Dendritic cell treated with granulocyte-macrophage colony-stimulating factor and Interleukin-4, amounts not matched to agents 40 ng/mL and 50 ng/mL, for 4 days (primary cell): ENCODE measurements around the gene ZNF662.
"Not testable (repeated sequence)": the region's sequence is repeated elsewhere in the genome, so short reads cannot be mapped to it uniquely, and the experiment has no call there.

Source experiments
- H3K27ac Mint-ChIP-seq: one replicate; pipeline ENCODE4 v1.8.0; 2022; ENCODE audit warnings: mild to moderate bottlenecking, mixed read lengths
- H3K27me3 Mint-ChIP-seq: one replicate; pipeline ENCODE4 v1.8.0; 2022; ENCODE audit warnings: mild to moderate bottlenecking, mixed read lengths
- H3K36me3 Mint-ChIP-seq: one replicate; pipeline ENCODE4 v1.8.0; 2022; ENCODE audit warnings: low read depth, mixed read lengths
- H3K4me1 Mint-ChIP-seq: one replicate; pipeline ENCODE4 v1.8.0; 2022; ENCODE audit warnings: low read depth, mixed read lengths
- H3K4me3 Mint-ChIP-seq: one replicate; pipeline ENCODE4 v1.8.0; 2022; ENCODE audit warnings: mild to moderate bottlenecking, moderate library complexity, mixed read lengths
- H3K9me3 Mint-ChIP-seq: one replicate; pipeline ENCODE4 v1.8.0; 2022; ENCODE audit warnings: mixed read lengths
- intact Hi-C: fragments of 100-400 bp; cut with micrococcal nuclease; formaldehyde crosslinking; loops from one replicate; pipeline ENCODE4 v1.15.0; 2022

ZNF662 gene

DNA sequence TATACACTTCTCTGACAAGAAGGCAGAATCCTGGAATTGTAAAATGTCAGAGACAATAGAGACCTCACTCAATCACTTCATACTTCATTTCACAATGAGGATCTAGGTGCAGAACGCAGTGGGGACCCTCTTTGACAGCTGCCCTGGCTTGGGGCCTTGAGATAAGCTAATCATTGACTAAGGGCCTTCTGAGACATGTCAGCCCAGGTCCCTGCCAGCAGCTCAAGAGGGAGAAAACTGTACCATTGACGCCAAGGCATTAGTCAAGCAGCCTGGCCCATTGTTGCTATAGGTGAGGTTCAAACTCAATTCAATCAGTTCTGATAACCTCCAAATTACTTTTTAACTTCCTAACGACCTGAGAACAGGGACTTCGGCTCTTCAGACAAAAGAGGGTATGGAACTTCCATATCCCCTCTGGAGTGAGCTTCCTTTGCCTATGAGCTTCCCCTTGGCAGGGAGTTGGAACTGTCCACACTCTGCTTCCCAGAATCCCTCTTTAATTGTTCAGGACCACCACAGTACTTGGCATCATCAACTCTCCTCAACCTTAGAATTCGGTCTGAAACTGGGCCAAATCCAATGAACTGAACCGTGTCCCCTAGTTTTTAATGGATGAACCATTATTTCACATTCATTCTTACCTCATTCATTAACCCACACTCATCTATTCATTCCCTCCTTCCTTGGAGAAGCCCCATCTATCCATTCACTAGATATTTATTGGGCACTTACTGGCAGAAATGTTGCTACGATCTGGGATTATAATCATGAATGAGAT, 28.8 kb upstream of the ZNF662 start:
- peaks cover 23% of the 10 kb centered on the region for H3K27me3 Mint-ChIP-seq
- intact Hi-C loops = no loop called here
- H3K36me3 Mint-ChIP-seq = no peaks in the 10 kb centered on the region
- no peak overlapping the region for H3K27ac Mint-ChIP-seq
- H3K4me3 Mint-ChIP-seq = no peak overlapping the region
- H3K4me1 Mint-ChIP-seq = peaks cover 12% of the 10 kb centered on the region
- H3K9me3 Mint-ChIP-seq = no peaks in the 10 kb centered on the region

DNA sequence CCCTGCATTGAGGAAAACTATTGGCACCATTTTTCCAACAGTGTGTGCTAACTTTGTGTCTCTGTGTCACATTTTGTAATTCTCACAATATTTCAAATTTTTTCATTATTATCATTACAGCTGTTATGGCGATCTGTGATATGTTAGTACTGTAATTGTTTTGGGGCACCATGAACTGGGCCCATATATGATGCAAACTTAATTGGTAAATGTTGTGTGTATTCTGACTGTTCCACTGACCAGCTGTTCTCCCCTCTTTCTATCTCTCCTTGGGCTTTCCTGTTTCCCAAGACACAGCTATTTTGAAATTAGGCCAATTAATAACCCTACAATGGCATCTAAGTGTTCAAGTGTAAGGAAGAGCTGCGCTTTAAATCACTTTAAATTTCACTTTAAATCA, 28.1 kb upstream of the ZNF662 start:
- Mint-ChIP-seq H3K4me1 (peaks cover 12% of the 10 kb centered on the region), H3K9me3 (no peaks in the 10 kb centered on the region), H3K4me3 (no peak overlapping the region), H3K27me3 (peaks cover 23% of the 10 kb centered on the region), H3K36me3 (no peaks in the 10 kb centered on the region), H3K27ac (no peak overlapping the region)
- intact Hi-C loops = no loop called here

DNA sequence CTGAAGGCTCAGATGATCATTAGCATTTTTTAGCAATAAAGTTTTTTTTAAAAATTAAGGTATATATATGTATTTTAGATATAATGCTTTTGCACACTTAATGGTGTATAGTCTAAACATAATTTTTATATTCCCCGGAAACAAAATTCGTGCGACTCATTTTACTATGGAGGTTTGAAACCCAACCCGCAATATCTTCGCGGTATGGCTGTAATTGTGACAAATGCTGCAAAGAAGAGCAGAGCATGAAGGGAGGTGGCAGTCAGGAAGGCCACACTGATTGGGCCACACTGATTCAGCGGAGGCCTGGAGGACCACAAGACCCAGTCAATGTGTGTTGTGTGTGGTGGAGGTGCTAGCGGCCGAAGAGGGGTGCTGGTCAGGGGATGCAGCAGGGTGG, 25.8 kb upstream of the ZNF662 start:
- no peaks in the 10 kb centered on the region for H3K36me3 Mint-ChIP-seq
- peaks cover 19% of the 10 kb centered on the region for H3K27me3 Mint-ChIP-seq
- peak overlapping the region; percentile 68 for H3K27ac Mint-ChIP-seq
- no peaks in the 10 kb centered on the region for H3K9me3 Mint-ChIP-seq
- intact Hi-C loops = no loop called here
- H3K4me1 Mint-ChIP-seq = peaks cover 12% of the 10 kb centered on the region
- H3K4me3 Mint-ChIP-seq = peak overlapping the region; percentile 73

DNA sequence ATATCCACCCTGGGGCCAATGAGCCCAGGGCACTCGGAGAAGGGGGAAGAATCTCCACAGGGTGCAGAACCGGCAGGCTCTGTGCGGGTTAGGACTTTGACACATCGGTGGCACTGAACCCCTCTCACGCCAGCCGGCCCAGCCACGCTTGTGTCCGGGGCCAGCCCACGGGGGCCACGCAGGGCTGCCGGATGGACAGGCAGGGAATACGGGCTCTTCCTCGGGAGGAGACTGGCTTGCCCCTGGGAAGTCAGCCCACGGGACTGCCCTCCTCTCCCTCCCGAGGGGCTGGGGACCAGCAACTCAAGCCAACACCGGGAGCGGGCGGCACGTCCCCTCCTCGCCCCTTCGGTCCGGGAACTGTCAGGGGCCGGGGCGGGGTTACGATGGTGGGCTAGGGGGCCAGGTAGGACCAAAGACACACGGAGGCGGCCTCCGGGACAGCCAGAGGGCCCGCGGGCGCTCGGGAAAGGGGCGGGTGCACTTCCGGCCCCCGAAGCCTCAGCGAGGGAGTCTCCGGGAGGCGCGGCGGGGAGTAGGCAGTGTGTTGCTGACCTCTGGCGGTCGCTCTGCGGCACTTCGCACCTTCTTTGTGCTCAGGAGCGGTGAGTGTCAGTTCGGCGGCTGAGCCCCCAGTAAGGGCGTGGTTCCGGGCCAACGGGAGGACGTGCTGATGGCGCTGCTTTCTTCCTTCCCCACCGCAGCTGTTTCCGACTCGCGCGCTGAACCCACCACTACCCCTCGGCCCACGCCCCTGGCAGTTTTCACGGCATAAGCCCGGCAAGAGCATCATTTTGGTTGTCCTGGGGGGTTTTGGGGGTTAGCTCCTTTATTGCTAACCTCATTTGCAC, 25.1 kb upstream of the ZNF662 start:
- H3K27me3 Mint-ChIP-seq = peaks cover 19% of the 10 kb centered on the region
- intact Hi-C loops = loop anchor here (1.0 kb wide), 2 partner anchors 50 to 101 kb away; no protein-coding TSS in a partner anchor
- no peaks in the 10 kb centered on the region for H3K36me3 Mint-ChIP-seq
- no peaks in the 10 kb centered on the region for H3K9me3 Mint-ChIP-seq
- peaks cover 12% of the 10 kb centered on the region for H3K4me1 Mint-ChIP-seq
- peak overlapping the region; percentile 73 for H3K4me3 Mint-ChIP-seq
- H3K27ac Mint-ChIP-seq = peak overlapping the region; percentile 68

DNA sequence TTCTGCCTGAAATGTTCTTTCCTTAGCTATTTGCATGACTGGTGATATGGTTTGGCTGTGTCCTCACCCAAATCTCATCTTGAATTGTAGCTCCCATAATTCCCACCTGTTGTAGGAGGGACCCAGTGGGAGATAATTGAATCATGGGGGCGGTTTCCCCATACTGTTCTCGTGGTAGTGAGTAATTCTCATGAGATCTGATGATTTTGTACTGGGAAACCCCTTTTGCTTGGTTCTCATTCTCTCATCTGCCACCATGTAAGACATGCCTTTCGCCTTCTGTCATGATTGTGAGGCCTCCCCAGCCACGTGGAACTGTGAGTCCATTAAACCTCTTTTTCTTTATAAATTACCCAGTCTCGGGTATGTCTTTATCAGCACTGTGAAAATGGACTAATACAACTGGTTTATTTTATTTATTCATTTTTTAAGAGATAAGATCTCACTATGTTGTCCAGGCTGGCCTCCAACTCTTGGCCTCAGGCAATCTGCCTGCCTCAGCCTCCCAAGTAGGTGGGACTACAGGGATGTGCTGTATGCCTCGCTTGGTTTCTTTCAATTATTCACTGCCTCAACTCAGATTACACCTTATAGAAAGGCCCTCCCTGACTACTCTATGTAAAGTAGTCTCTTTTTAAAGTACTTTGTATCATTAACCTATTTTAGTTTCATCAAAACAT, 22.6 kb upstream of the ZNF662 start:
- H3K27me3 Mint-ChIP-seq = peaks cover 17% of the 10 kb centered on the region
- H3K9me3 Mint-ChIP-seq, H3K27ac Mint-ChIP-seq, H3K36me3 Mint-ChIP-seq, intact Hi-C loops, H3K4me3 Mint-ChIP-seq: not testable (repeated sequence)
- peaks cover 12% of the 10 kb centered on the region for H3K4me1 Mint-ChIP-seq

DNA sequence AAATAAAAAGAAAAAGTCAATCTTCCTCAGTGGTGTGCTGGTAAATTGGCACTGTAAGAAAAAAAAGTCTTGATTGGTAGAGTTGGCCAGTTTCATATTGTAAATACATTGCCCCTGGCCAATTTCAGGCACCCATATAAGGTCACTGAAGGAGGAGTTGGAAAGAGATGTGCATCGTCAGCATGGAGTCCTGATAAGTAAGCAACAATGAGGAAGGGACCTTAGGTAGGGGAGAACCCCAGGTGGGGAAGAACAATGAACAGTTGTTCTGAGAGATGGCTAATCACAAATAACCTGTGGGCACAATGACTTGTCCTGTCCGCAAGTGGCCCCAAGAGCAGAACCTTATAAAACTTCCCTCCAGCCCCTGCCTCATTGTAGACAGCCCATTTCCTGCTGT, 21.6 kb upstream of the ZNF662 start:
- Mint-ChIP-seq H3K27me3 (peaks cover 17% of the 10 kb centered on the region), H3K4me3 (no peak overlapping the region), H3K36me3 (no peaks in the 10 kb centered on the region), H3K27ac (no peak overlapping the region), H3K4me1 (peaks cover 12% of the 10 kb centered on the region), H3K9me3 (no peaks in the 10 kb centered on the region)
- intact Hi-C loops = no loop called here

DNA sequence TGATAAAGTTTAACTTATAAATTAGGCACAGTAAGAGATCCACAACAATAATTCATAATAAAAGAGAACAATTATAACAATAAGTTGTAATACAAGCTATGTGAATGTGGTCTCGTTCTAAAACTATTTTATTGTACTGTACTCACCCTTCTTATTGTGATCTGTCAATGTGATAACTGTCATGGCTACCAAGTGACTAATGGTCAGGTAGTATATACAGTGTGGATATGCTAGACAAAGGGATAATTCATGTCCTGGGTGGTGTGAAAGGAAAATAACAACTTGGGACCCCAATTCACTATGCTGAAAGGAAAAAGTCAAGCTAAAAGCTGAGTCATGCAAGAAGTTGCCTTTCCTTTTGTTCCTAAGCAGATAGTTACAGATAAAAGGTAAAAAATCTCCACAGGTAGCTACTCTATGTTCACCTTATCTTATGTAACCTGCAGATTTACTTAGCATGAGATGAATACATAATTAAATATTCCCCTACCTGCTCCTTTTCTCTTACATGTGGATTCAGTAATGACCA, 19.6 kb upstream of the ZNF662 start:
- Mint-ChIP-seq H3K9me3 (no peaks in the 10 kb centered on the region), H3K4me1 (peaks cover 2% of the 10 kb centered on the region), H3K27ac (no peak overlapping the region), H3K27me3 (peaks cover 2% of the 10 kb centered on the region), H3K36me3 (no peaks in the 10 kb centered on the region), H3K4me3 (no peak overlapping the region)
- intact Hi-C loops = no loop called here

DNA sequence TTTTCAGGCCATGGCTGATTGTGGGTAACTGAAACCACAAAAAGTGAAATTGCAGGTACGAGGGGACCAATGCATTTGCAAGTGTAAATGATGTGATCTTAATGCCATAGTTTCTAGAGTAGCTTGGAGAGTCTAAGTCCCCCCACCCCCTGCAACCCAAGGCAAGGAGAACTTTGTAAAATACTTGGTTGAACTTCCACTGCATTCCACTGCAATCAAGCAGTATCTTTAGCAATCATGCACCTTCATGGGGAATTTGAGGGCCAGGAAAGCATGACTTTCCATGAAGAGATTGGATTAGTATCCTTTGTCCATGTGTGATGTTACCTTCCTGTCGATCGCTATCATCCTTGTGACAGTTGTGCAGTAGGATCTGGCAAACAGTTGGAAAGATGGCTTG, 18.9 kb upstream of the ZNF662 start:
- Mint-ChIP-seq H3K4me1 (no peaks in the 10 kb centered on the region), H3K27me3 (peaks cover 1% of the 10 kb centered on the region), H3K27ac (no peak overlapping the region), H3K4me3 (no peak overlapping the region), H3K9me3 (no peaks in the 10 kb centered on the region), H3K36me3 (no peaks in the 10 kb centered on the region)
- intact Hi-C loops = no loop called here

DNA sequence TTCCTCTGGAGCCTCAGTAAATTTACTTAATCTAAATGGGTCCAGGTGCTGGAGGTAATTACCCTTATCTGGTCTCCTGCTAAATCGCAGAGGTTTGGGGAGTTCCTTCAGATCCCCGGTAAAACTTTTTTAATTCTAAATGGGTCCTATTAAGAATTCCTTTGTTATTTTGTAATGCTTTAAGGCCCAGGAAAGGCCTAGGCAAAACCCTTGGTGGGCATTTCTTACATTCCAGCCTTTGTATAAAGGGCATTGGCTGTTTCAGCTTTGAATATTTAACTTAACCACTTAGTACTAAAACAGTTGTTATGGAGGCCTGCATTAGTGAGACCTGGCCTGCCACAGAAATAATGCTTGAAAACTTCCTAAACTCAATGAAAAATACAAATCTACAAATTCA, 14.9 kb upstream of the ZNF662 start:
- intact Hi-C loops = no loop called here
- Mint-ChIP-seq H3K36me3 (no peaks in the 10 kb centered on the region), H3K27me3 (peaks cover 1% of the 10 kb centered on the region), H3K4me3 (no peak overlapping the region), H3K4me1 (no peaks in the 10 kb centered on the region), H3K9me3 (no peaks in the 10 kb centered on the region), H3K27ac (no peak overlapping the region)

DNA sequence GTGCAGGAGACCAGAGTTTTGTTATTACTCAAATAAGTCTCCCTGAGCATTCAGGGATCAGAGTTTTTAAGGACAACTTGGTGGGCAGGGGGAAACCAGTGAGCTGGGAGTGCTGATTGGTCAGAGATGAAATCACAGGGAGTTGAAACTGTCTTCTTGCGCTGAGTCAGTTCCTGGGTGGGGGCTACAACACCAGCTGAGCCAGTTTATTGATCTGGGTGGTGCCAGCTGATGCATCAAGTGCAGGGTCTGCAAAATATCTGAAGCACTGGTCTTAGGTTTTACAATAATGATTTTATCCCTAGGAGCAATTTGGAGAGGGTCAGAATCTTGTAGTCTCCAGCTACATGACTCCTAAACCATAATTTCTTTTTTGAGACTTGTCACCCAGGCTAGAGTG, 13.8 kb upstream of the ZNF662 start:
- peaks cover 1% of the 10 kb centered on the region for H3K27me3 Mint-ChIP-seq
- H3K9me3 Mint-ChIP-seq = no peaks in the 10 kb centered on the region
- intact Hi-C loops = no loop called here
- no peak overlapping the region for H3K4me3 Mint-ChIP-seq
- H3K36me3 Mint-ChIP-seq = no peaks in the 10 kb centered on the region
- no peaks in the 10 kb centered on the region for H3K4me1 Mint-ChIP-seq
- no peak overlapping the region for H3K27ac Mint-ChIP-seq

DNA sequence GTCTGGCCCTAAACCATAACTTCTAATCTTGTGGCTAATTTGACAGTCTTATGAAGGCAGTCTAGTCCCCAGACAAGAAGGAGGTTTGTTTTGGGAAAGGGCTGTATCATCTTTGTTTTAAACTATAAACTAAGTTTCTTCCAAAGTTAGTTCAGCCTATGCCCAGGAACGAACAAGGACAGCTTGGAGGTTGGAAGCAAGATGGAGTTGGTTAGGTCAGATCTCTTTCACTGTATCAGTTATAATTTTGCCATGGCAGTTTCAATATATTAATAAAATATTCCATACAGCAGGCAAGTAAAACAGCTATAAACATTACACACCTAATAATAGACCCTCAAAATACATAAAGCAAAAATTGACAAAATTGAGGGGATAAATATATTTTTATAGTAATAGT, 13.1 kb upstream of the ZNF662 start:
- Mint-ChIP-seq H3K36me3 (no peaks in the 10 kb centered on the region), H3K27ac (no peak overlapping the region), H3K27me3 (peaks cover 1% of the 10 kb centered on the region), H3K4me1 (no peaks in the 10 kb centered on the region), H3K4me3 (no peak overlapping the region), H3K9me3 (no peaks in the 10 kb centered on the region)
- intact Hi-C loops = no loop called here

DNA sequence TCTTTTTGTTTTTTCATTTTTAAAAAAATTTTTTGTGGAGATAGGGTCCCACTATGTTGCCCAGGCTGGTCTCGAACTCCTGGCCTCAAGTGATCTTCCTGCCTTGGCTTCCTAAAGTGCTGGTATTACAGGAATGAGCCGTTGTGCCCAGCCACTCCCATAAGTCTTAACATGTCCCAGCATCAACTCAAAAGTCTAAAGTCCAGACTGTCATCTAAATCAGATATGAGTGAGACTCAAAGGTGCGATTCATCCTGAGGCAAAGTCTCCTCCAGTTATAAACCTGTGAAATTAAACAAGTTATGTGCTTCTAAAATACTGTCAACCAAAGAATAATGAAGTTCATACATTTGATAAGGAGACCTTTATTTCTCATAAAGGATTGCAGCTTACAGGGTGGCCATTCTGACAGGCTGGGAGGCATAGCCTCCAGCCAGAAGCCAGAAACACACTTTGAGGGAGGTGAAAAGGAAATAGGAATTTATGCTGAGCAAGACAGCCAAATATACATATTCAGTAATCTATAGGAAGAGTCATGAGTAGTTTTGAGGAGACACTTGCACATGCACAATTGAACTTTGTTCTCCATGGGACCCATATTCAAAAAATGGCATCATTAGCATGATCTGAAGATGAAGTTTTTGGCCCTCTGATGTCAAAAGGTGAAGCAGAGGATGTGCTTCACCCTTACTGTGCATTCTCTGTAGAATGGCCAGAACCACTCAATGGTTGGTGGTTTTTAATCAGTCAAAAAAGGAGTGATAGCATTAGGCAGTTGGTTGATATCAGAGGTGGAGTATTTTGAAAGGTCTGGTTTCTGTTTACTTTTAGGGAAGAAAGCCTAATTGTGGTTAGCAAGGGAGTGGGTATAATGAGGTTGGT, 11.0 kb upstream of the ZNF662 start:
- no peaks in the 10 kb centered on the region for H3K36me3 Mint-ChIP-seq
- peaks cover 1% of the 10 kb centered on the region for H3K27me3 Mint-ChIP-seq
- intact Hi-C loops = no loop called here
- H3K4me1 Mint-ChIP-seq = no peaks in the 10 kb centered on the region
- H3K4me3 Mint-ChIP-seq = no peak overlapping the region
- H3K27ac Mint-ChIP-seq = no peak overlapping the region
- no peaks in the 10 kb centered on the region for H3K9me3 Mint-ChIP-seq

DNA sequence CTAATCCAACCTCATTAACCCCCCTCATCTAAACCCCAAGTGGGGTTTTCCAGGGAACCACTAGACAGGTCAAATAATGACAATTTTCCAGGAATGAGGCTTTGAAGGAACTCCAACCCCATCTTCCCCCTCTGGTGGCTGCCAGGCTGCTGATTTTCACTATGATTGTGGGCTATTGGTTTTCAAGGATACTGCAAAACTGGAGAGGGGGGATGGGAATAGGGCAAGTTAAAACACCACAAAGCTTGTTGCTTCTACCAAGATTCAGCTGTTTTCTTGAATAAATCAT, 10.4 kb upstream of the ZNF662 start:
- intact Hi-C loops = no loop called here
- no peak overlapping the region for H3K27ac Mint-ChIP-seq
- H3K4me1 Mint-ChIP-seq = no peaks in the 10 kb centered on the region
- H3K36me3 Mint-ChIP-seq = no peaks in the 10 kb centered on the region
- no peaks in the 10 kb centered on the region for H3K9me3 Mint-ChIP-seq
- H3K4me3 Mint-ChIP-seq = no peak overlapping the region
- H3K27me3 Mint-ChIP-seq = peaks cover 1% of the 10 kb centered on the region
